ENCODE data around the gene ZNF614.

DNA sequence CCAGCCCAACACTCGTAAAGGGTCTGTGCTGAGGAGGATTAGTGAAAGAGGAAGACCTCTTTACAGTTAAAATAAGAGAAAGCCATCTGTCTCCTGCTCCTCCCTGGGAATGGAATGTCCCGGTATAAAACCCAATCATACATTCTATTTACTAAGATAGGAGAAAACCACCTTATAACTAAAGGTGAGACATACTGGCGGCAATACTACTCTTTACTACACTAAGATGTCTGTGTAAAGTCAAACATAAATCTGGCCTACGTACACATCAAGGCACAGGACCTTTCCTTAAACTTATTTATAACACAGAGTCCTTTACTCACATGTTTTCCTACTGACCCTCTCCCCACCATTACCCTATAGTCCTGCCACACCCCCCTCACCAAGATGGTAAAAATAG lies 44.8 kb downstream of the ZNF614 start:
- TF ChIP-seq, protein P1, sequence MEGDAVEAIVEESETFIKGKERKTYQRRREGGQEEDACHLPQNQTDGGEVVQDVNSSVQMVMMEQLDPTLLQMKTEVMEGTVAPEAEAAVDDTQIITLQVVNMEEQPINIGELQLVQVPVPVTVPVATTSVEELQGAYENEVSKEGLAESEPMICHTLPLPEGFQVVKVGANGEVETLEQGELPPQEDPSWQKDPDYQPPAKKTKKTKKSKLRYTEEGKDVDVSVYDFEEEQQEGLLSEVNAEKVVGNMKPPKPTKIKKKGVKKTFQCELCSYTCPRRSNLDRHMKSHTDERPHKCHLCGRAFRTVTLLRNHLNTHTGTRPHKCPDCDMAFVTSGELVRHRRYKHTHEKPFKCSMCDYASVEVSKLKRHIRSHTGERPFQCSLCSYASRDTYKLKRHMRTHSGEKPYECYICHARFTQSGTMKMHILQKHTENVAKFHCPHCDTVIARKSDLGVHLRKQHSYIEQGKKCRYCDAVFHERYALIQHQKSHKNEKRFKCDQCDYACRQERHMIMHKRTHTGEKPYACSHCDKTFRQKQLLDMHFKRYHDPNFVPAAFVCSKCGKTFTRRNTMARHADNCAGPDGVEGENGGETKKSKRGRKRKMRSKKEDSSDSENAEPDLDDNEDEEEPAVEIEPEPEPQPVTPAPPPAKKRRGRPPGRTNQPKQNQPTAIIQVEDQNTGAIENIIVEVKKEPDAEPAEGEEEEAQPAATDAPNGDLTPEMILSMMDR (conservative IDR thresholded peaks at IDR 0.05), result no peak
- TF ChIP-seq EZH2 (IDR thresholded peaks at IDR 0.05; ENCODE audit: low read depth), result no peak

All from PC-9 (cell line).